NCI-H1092 treated with DMSO at 0.1 percent for 48 hours (cell line): Measurements from ENCODE around the gene SEC63.
A peak's percentile ranks its signal among the peaks of the same experiment; 100 is the strongest.
"Not testable (repeated sequence)": the region's sequence is repeated elsewhere in the genome, so short reads cannot be mapped to it uniquely, and the experiment has no call there.

Experiments
- DNase-seq: peaks from one replicate; lab custom pipeline; 2025; lab: John Stamatoyannopoulos, UW

SEC63 gene

DNA sequence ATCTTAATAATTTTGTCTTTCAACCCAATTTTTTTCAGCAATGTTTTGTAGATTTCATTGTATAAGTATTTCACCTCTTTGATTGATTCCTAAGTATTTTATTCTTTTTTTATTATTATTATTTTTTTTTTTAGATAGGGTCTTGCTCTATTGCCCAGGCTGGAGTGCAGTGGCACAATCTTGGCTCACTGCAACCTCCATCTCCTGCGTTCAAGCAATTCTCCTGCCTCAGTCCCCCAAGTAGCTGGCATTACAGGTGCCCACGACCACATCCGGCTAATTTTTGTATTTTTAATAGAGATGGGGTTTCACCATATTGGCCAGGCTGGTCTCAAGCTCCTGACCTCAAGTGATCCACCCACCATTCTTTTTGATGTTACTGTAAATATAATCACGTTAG is 97.0 kb downstream of the SEC63 start:
- not testable (repeated sequence) for DNase-seq

DNA sequence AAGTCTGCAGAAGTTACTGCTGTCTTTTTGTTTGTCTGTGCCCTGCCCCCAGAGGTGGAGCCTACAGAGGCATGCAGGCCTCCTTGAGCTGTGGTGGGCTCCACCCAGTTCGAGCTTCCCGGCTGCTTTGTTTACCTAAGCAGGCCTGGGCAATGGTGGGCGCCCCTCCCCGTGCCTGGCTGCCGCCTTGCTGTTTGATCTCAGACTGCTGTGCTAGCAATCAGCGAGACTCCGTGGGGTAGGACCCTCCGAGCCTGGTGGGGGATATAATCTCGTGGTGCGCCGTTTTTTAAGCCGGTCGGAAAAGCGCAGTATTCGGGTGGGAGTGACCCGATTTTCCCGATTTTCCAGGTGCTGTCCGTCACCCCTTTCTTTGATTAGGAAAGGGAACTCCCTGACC is 97.9 kb downstream of the SEC63 start:
- DNase-seq, result not testable (repeated sequence)

DNA sequence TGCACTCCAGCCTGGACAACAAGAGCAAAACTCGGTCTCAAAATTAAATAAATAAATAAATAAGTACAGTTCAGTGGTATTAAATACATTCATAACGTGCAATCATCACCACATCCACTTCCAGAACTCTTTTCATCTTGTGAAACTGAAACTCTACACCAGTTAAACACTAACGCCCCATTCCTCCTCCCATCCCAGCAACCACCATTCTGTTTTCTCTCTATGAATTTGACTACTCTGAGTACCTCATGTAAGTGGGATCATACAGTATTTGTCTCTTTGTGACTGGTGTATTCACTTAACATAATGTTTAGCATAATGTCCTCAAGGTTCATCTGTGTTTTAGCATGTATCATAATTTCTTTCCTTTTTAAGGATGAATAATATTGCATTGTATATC is 104.8 kb downstream of the SEC63 start:
- DNase-seq, result no peak

DNA sequence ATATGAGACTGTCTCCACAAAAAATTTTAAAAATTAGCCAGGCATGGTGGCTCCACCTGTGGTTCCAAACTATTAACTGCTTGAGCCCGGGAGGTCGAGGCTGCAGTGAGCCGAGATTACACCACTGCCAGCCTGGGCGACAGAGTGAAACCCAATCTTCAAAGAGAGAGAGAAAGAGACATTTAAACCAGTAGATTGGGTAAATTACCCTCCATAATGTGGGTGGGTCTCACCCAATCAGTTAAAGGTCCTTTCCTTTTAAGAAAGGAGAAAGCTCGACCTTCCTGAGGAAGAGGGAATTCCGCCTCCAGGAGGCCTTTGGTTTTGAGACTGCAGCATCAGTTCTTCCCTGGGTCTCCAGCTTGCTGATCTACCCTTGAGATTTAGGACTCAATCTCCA is 108.7 kb downstream of the SEC63 start:
- no peak for DNase-seq

DNA sequence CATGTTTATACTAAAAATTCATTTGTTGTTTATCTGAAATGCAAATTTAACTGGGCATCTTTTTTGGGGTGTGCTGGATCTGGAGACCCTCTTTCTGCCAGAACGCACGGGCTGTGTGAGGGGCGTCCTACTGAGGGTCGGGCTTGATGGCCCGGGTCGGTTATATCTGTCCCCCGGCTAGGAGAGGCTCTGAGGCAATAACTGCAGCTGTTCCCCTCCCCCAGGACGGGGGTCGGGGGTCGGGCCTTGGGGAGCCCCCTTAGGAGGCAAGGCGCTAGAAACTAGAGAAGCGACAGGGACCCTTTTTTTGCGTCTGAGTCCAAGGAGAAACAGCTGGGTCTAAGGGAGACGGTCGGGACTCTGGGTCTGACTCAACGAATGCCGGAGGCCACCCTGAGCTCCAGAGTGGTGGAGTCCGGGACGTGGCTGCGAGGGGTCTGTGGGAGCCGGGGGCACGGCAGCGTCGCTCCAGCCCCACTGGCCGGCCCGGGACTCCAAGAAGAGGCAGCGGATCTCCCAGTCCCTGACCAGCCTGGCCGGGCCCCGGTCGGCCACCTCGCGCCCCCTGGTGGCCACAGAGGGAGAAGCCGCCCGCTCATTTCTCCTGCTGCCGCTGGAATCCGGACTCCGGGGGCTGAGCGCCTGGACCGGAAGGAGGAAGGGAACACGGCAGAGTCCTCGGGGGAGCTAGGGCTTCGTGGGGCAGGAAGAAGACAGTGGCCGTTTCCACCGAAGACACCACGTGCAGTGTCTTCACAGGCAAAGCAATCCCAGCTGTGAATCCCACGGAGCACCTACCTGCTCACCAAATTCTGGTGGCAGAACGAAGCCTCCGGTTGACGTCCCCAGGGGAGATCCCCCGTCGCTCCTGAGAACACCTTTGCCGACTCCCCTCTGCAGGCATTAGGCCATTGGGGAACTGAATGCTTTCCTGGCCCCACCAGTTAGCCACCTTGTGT is 109.9 kb downstream of the SEC63 start:
- peak; percentile 54 for DNase-seq

DNA sequence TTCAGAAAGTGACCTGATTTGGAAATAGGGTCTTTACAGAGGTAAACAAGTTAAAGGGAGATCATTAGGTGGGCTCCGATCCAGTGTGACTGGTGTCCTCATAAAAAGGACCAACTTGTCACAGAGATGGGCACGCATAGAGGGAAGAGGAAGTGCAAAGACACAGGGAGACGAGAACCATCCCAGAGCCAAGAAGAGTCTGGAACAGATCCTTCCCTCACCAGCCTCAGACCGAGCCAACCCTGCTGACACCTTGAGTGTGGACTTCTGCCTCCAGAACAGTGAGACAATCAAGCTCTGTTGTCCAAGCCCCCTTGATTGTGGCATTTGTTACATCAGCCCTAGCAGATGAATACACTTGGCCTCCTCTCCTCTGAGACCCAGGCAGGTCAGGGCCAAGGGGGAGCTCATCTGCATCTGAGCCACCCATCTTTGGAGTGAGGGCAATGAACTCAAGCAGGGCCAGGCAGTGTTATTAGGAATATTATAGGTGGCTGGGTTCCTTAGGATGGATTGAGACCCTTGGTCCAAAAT is 111.7 kb downstream of the SEC63 start:
- no peak for DNase-seq

DNA sequence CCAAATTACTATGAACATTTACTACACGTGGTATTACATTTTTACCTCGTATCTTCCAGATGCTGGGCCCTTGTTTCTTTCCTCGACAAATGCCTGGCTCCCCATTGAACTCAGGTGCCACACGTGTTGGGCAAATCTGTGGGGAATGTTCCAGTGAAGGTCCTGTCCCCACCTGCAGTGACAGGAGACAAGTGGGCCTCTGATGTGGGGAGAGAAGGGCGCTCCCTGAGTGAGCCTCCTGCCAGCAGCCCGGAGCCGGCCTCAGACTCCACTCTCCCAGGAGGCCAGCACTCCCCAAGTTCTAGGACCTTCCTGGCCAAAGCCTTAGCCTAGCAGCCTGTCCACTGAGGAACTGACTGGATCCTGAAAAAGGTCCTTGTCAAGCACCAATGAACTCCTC is 112.2 kb downstream of the SEC63 start:
- no peak for DNase-seq

DNA sequence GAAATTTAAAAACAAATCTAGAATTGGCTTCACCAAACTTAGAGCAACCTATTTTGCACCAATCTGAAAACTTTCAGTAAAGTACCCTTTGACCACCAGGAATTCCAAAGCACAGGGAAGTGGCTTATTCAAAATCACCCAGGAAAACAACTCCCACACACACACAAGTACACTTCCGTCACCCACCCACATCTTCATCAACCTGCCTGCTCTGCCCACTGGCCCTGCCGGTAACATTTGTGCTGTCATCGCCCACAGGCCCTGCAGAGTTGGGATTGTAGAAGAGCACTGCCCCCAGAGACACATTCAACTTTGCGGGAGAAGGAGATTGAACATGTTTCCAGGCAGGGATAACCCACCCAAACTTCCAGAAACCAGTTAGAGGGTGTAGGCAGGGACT is 114.6 kb downstream of the SEC63 start:
- DNase-seq, result no peak

DNA sequence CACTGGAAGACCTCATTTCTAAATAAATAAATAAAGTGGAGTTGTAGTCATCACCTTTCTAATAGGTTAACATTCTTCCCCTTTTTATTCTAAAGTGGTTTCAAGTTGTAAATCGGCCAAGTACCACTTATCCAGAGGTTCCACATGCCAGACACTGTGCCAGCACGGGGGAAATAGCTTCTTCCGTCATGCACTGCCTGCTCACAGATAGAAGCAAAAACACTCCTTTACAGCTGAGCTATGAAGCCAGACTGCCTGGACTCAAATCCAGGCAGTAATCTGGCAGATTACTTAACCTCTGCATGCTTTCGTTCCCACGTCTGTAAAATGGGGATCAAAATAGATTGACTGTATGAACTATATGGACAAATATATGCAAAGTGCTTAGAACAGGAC is 116.7 kb downstream of the SEC63 start:
- DNase-seq, result no peak

DNA sequence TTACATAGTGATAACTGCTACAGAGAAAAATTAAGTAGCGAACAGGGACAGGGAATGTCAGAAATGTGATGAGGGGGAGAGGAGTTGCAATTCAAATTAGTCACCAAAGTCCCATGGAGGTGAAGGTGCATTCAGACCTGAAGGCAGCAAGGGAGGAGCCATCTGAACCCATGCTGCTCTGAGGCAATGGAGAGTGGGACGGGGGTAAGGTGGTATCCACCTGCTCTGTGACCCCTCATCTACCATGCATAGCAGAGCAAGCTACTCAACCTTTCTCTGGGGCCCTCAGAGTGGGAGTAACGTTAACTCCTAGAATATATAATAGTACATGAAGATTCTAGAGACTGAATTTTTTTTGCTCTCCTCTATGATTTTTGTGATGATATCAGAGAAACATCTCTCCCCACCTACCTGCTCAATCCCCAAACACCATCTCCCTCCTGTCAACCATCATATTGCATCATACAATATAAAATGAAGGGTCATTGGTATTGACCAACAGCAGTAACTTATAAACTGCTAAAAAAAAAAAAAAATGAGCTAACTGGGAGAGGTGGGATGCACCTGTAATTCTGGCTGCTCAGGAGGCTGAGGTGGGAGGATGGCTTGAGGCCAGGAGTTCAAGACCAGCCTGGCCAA is 117.3 kb downstream of the SEC63 start:
- no peak for DNase-seq

DNA sequence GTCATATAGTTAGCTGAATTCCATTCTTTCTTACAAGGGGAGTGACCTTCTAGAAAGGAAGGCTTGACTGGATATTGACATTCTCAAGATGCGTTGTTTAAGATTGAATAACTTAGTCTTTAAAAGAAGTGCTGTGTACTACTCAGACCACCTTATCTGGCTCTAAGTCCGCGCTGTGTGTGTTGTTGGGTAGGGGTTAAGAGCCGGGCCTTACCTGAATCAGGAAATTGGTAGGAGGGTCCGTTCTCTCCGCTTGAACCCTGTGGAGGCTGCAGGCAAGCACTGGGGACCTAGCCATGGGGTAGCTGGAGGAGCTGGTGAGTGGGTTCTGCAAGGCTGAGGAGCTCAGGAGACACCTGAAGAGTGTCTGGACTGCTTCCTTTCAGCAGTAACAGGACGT is 124.9 kb downstream of the SEC63 start:
- DNase-seq, result no peak

DNA sequence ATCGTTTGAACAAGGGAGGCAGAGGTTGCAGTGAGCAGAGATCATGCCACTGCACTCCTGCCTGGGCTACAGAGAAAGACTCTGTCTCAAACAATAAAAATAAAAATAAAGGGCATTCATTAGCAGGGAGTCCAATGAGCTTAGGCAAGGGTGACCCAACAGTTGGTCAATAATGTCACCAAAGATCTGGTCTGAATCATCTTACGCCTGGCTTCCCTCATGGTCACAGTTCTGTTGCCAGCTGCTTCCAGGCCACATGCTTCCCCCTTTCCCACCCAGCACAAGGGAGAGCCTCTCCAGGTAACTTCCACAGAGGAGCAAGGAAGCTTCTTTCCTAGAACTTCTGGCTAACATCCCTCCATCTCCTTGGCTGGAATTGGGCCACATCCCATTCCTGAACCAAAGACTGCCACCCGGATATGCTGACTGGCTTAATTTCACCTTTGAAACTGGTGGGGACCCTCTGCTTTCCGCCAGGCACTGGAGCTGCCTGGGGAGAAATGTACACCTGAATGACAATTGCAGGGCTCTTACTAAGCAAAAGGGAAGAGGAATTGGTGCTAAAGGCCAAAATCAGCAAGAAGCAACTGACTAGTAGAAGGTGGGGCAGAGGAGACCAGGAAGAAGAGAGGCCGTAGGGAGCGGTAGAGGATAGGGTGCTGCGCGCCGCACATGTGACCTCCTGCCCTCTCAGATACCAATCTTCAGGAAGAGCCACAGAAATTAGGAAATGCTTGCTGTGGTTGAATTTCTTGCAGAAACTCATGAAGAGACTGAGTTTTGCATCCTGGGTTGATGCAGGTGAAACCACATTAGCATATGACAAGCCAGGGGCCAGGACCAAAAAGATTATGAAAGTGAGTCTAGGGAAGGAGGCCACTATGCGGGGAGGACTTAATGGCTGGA is 125.6 kb downstream of the SEC63 start:
- no peak for DNase-seq

DNA sequence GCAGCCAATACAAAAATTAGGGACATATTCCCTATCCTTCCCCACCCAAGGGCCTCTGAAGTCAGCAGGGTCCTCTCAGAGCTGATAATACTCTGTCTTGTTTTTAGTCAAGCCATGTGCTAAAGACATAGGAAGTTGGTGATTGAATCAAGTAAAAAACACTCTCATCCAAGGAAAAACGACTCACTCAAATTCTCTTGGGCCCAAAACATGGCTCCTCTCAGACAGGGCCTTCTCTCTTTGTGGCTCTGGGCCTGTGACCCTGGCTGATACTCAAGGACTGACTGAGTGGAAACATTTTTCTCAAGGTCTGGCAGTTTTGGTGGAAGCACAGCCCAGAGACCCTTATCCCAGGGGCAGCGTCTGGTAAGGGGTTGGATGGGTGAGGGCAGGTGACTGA is 127.9 kb downstream of the SEC63 start:
- DNase-seq, result no peak

DNA sequence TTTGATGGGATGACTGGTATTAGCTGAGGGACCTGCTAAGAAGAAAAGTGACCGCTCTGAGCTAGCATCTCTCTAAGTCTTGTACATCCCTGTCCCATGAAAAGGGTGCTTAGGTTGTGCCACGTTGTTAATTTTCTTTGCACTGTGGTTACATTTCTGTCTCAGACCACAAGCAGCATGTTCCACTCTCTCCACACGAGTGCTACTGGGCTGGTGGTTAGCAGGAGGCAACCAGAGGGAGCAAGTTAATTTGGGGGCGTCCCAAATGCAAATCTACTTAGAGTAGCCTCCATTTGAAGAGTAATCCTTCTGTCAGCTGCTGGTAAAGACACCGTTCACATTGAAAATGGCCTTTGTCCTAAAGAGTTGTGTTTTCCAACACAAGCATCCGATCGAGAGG is 130.5 kb downstream of the SEC63 start:
- no peak for DNase-seq

DNA sequence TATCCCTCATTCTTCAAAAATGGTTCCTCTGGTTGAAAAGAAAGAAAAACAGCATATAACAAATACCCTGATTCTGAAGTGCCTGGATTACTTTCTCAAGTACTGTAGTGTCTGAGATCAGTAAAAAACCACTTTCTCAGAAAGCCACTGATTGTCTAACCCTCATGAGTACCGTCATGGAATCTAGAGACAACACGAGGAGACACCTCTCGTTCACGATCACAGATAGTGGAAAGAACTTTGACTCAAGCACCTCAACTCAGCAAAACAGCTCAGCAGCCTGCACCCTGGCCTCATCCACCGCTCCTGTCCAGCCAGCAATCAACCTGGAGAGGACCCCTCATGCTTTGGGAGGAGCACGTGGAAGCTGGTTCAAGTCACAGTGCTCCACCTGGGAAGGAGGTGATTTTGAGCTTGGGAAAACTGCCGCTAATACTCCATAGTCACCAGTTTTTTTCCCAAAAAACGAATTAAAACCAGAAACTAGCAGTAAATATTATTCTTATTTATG is 134.9 kb downstream of the SEC63 start:
- DNase-seq, result no peak

DNA sequence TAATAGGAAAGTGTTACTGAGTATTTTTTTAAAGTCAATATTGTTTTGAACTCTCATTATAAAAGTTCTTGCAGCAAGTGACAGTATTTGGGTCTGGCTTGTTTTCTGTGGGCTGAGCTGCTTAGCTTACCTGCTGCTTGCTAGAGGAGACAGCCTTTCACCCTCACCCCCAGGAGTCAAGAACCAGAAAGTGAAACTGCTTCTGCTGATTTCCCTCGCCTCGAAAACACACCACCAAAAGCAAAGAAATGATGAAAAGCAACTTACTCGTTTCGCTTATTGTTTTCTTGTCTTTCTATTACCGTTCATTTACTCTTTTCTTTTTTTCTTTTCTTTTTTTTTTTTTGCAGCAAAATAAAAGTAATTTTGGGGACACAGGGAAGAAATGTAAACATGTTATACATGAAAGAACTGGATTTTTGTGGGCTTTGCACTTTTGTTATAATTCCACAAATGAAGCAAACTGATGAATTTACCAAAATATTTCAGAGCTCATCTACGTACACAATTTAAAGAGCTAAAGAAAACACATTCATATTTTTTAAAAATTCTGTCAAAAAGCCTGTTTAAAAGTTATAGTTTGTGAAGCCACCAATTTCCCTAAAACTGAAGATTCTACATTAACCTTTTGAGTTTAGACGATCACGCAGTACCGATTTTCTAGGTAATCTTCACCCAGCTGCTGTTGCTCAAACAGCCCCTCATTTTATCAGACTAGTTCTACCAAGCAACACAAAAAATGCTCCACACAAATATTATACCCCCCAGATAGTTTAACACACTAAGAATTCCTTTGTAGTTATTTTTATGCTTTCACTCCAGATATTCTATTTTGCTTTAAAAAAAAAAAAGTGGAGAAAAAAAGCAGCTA is 135.6 kb downstream of the SEC63 start:
- DNase-seq, result no peak

DNA sequence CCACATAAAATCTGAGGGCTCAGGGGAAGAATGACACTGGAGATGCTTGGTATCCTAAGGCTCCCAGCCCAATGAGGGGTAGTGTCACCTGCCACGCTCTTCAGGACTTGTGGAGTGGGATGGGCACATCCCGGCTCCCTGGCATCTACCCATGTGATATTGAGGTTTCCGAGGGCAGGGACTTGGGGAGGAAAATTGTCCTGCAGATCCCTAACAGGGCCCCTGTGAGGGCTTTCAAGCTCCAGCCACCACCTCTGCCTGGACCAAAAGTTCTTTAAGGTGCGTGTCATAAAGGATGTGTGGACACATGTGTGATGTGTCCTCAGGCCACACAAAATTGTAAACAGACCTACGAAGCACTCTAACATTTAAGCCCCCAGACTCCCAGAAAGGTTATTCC is 136.4 kb downstream of the SEC63 start:
- DNase-seq, result no peak

DNA sequence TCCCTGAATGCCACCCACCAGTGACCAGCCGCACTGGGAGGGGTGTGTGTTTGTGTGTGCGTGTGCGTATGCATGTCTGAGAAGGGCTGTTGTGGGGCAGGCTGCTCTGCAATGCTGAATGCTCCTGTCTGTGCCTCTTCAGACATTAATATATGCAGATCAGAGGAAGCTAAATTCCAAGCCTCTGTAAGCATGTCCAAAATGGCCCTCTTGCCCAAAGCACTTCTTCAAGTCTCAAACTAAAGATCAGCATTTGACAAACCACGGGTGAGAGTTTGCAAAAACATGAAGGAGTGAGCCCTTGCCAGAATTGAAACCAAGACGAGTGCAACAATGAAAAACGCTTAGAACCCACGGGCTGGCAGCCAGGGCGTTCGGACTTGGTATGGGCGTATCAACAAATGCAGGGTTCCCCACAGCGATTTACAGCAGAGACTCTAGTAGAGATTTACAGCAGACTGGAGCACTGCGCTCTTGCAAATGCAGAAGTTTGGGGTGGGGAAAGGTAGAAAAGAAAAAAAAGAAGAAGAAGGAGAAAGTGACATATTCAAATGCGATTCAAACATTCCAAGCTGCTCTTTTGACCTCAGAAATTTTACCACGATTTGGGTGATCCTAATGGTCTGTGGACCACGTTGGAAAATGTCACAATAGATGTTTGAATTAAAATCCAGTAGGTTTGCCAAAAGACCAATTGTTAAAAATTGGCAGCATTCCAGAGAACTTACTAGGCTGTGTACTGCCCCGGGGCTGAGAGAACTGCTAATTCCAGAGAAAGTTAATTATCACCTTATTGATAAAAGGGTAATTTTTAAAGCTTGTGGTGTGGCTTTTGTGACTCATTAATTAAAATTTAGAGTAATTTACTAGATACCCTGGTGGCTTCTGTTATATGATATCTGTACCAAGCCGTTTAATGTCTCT is 137.4 kb downstream of the SEC63 start:
- DNase-seq, result peak; percentile 60

DNA sequence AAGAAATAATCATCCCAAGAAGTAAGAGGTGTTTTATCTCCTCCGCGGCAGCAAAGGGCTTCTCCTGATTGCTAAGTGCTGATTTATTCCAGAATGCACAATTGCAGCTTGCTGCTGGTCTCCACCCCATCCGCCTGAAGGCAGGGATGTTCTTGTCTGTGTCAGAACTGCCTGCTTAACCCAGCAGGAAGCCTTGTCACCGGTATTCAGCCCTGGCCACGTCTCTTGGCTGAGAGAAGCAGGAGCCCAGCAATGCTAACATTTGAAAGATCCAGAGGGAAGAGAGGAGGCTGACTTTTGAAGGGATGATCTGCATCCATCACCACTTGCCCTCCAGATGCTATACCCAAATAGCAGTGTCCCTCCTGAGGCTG is 138.1 kb downstream of the SEC63 start:
- no peak for DNase-seq

DNA sequence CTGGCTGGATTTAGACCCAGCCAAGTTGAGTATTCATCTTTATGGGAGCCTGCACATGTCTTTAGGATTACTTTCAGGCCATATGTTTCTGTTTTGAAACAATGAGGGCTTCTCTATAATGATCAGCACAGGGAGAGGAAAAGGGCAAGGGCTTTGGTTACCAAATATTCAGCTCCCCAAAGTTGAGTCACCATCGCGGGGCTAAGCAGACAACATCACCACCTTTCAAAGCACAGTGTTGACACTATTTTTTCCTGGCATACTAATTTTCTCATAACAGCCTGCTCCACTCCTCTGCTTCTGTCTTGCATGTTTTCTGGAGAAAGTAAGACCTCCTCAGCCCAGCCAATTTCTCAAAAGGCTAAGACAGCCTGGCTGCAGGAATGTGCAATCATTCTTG is 138.8 kb downstream of the SEC63 start:
- no peak for DNase-seq
